HEK293 (cell line): Measurements from ENCODE around the gene ADGRF1.
"Not testable (repeated sequence)": the region's sequence is repeated elsewhere in the genome, so short reads cannot be mapped to it uniquely, and the experiment has no call there.

Source experiments
- CTCF ChIA-PET: fragments of 350-600 bp; formaldehyde crosslinking; extraction: SDS; loops from one replicate; lab custom pipeline; 2021; ENCODE audit warnings: antibody characterized with exemption; lab: Yijun Ruan, JAX
- POLR2A ChIA-PET: fragments of 300-600 bp; formaldehyde crosslinking; extraction: SDS; loops from one replicate; lab custom pipeline; 2020; ENCODE audit warnings: antibody characterized with exemption, inconsistent platforms; lab: Yijun Ruan, JAX
- H3K27ac ChIP-seq: fragments of 200-500 bp; sonication (Bioruptor generic); 2 replicates; pipeline ENCODE4 v1.5.1; 2014; ENCODE audit warnings: low read depth, low read length, control low read depth, inconsistent platforms; ENCODE audit errors: extremely low read depth
- H3K36me3 ChIP-seq, 2 experiments: fragments of 200-500 bp in 1 of 2; sonication (Bioruptor generic) in 1 of 2; 1 replicate in 1 of 2; 2 replicates in 1 of 2; pipeline ENCODE4 v1.5.1; 2014 to 2017; ENCODE audit warnings: inconsistent platforms in 2 of 2, low read length in 2 of 2; ENCODE audit not compliant: control insufficient read depth in 2 of 2, insufficient read depth in 1 of 2
- H3K4me1 ChIP-seq: fragments of 200-500 bp; sonication (Bioruptor generic); 2 replicates; pipeline ENCODE4 v1.5.1; 2014; ENCODE audit warnings: mild to moderate bottlenecking, low read length, inconsistent platforms; ENCODE audit not compliant: control insufficient read depth, insufficient read depth
- H3K4me3 ChIP-seq: 2 replicates; pipeline ENCODE4 v1.5.1; 2011; ENCODE audit warnings: low read depth, mild to moderate bottlenecking, control low read depth, low read length, moderate library complexity
- H3K9me3 ChIP-seq: fragments of 200-500 bp; sonication (Bioruptor generic); 2 replicates; pipeline ENCODE4 v1.5.1; 2014; ENCODE audit warnings: low read depth, low read length, inconsistent platforms; ENCODE audit not compliant: control insufficient read depth, insufficient read depth
- BCL11A ChIP-seq: fragments of 450-650 bp; formaldehyde crosslinking; IDR thresholded peaks from 2 replicates; pipeline ENCODE4 v1.5.1; 2016; ENCODE audit warnings: low read depth, missing biosample characterization, missing genetic modification characterization
- BCL11B ChIP-seq: fragments of 450-650 bp; formaldehyde crosslinking; IDR thresholded peaks from 2 replicates; pipeline ENCODE4 v1.5.1; 2016; ENCODE audit warnings: low read depth, missing biosample characterization, missing genetic modification characterization
- KLF1 ChIP-seq: fragments of 450-650 bp; formaldehyde crosslinking; IDR thresholded peaks from 2 replicates; pipeline ENCODE4 v1.5.1; 2016; ENCODE audit warnings: missing biosample characterization, missing genetic modification characterization
- KLF10 ChIP-seq: fragments of 450-650 bp; IDR thresholded peaks from 2 replicates; pipeline ENCODE4 v1.5.1; 2018; ENCODE audit warnings: missing biosample characterization, mild to moderate bottlenecking, missing genetic modification characterization
- KLF9 ChIP-seq: fragments of 450-650 bp; formaldehyde crosslinking; IDR thresholded peaks from 2 replicates; pipeline ENCODE4 v1.5.1; 2016; ENCODE audit warnings: missing biosample characterization, missing genetic modification characterization, low read depth
- MZF1 ChIP-seq: fragments of 450-650 bp; formaldehyde crosslinking; IDR thresholded peaks from 2 replicates; pipeline ENCODE4 v1.5.1; 2017; ENCODE audit warnings: missing biosample characterization, missing genetic modification characterization, borderline replicate concordance
- SALL2 ChIP-seq: fragments of 450-650 bp; formaldehyde crosslinking; IDR thresholded peaks from 2 replicates; pipeline ENCODE4 v1.5.0; 2017; ENCODE audit warnings: missing biosample characterization, mild to moderate bottlenecking, missing genetic modification characterization, borderline replicate concordance
- ZBTB17 ChIP-seq: fragments of 450-650 bp; formaldehyde crosslinking; IDR thresholded peaks from 2 replicates; pipeline ENCODE4 v1.5.1; 2016; ENCODE audit warnings: missing biosample characterization, missing genetic modification characterization
- ZNF133 ChIP-seq: fragments of 450-650 bp; formaldehyde crosslinking; IDR thresholded peaks from 2 replicates; pipeline ENCODE4 v1.5.1; 2016; ENCODE audit warnings: missing biosample characterization, missing genetic modification characterization
- ZNF146 ChIP-seq: fragments of 450-650 bp; formaldehyde crosslinking; IDR thresholded peaks from 2 replicates; pipeline ENCODE4 v1.5.1; 2016; ENCODE audit warnings: missing biosample characterization, missing genetic modification characterization
- ZNF302 ChIP-seq: fragments of 450-650 bp; formaldehyde crosslinking; IDR thresholded peaks from 2 replicates; pipeline ENCODE4 v1.5.1; 2016; ENCODE audit warnings: missing biosample characterization, missing genetic modification characterization, low read depth
- ZNF366 ChIP-seq: fragments of 450-650 bp; formaldehyde crosslinking; conservative IDR thresholded peaks from 2 replicates; pipeline ENCODE4 v1.5.1; 2016; ENCODE audit warnings: missing biosample characterization, missing genetic modification characterization
- ZNF514 ChIP-seq: fragments of 450-650 bp; formaldehyde crosslinking; IDR thresholded peaks from 2 replicates; pipeline ENCODE4 v1.5.1; 2016; ENCODE audit warnings: missing biosample characterization, missing genetic modification characterization
- ZNF555 ChIP-seq: fragments of 450-650 bp; formaldehyde crosslinking; conservative IDR thresholded peaks from 2 replicates; pipeline ENCODE4 v1.5.1; 2017; ENCODE audit warnings: missing biosample characterization, mild to moderate bottlenecking, missing genetic modification characterization, inconsistent platforms
- ZSCAN16 ChIP-seq: fragments of 450-650 bp; formaldehyde crosslinking; IDR thresholded peaks from 2 replicates; pipeline ENCODE4 v1.5.1; 2016; ENCODE audit warnings: missing biosample characterization, missing genetic modification characterization
- TF ChIP-seq, protein P1 (sequence below): fragments of 450-650 bp; formaldehyde crosslinking; IDR thresholded peaks from 2 replicates; pipeline ENCODE4 v1.5.1; 2016; ENCODE audit warnings: missing biosample characterization, missing genetic modification characterization
- TF ChIP-seq, protein P2 (sequence below): fragments of 450-650 bp; formaldehyde crosslinking; IDR thresholded peaks from 2 replicates; pipeline ENCODE4 v1.5.1; 2016; ENCODE audit warnings: missing biosample characterization, missing genetic modification characterization
- TF ChIP-seq, protein P3 (sequence below): IDR thresholded peaks from 2 replicates; pipeline ENCODE4 v1.6.1; 2011; ENCODE audit warnings: mild to moderate bottlenecking, low read depth, low read length, borderline replicate concordance
- TF ChIP-seq, protein P4 (sequence below): fragments of 450-650 bp; formaldehyde crosslinking; IDR thresholded peaks from 2 replicates; pipeline ENCODE4 v1.5.1; 2016; ENCODE audit warnings: missing biosample characterization, missing genetic modification characterization

Gene ADGRF1

DNA sequence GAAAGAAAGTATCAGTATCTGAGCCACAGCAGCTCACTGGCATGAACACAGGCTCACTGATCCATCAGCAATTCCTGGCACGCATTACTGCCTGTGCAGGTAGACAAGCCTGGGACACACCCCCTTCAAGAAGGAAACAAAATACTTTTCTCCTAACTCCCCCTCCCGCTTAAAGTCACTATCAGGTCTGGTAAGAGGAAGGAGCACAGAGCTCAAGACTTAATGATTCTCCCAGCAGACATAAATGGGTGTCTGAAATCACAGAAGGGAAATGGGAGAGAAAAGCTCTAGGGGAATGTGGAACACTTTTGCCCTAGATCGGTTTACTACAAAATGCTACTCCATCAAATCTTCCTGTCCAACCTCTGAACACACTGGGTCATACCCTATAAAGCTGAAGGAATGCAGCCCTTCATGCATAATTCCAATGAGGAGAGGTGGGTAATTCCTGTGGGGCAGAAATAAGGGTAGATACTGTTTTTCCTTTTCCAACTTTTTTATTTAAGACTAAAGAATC is at the start of gene ADGRF1:
ADGRF1 (minus strand) TSS at position 58 of the 517 bp plus-strand sequence. CDS start 13,271 bp downstream, outside the sequence.
- Histone ChIP-seq H3K4me3 (no peak within 1 kb of the TSS), H3K4me1 (peaks cover 5% of the 10 kb centered on the region; the same call in 1 of the 2 replicates), H3K36me3 (no peaks in the 10 kb centered on the region), H3K27ac (no peak within 1 kb of the TSS), H3K9me3 (no peaks in the 10 kb centered on the region)
- CTCF ChIA-PET = interaction anchor here (1.0 to 4.3 kb wide), 7 partner anchors 9 to 876 kb away, joined by 3 to 31 read pairs (median 7); no protein-coding TSS in a partner anchor
- no peak for TF ChIP-seq KLF10
- TF ChIP-seq KLF9 (tag by site-specific recombination) = 0 out of 2 replicates have a peak, but pooled peaks have one; percentile 41
- peak; percentile 44; the same call in 1 of the 2 replicates for TF ChIP-seq ZBTB17 (tag by site-specific recombination)
- POLR2A ChIA-PET = no interaction called here

DNA sequence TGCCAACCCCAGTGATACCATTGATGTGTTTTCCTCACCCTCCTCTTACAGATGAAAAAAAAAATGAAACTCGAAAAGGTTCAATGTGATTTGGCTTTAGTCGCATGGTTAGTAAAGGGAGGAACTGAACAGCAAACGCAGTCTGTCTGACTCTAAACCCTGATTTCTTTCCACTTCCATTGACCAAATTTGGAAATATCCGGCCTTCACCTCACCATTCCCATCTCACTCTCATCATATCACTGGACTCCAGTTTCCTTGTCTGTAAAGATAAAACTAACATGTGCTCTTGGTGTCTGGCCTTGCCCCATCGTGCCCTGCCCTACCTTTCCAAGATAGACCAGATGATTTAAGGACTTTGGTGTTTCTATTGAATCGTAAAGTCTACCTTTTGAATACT is 48.7 kb upstream of the ADGRF1 start:
- CTCF ChIA-PET = interaction anchor here (0.6 to 11.3 kb wide), 2 partner anchors 217 to 235 kb away, joined by 4 to 230 read pairs; partner anchors contain the start of gene TNFRSF21

DNA sequence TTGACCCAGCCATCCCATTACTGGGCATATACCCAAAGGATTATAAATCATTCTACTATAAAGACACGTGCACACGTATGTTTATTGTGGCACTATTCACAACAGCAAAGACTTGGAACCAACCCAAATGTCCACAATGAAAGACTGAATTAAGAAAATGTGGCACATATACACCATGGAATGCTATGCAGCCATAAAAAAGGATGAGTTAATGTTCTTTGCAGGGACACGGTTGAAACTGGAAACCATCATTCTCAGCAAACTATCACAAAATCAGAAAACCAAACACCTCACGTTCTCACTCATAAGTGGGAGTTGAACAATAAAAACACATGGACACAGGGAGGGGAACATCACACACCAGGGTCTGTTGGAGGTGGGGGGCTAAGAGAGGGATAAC is 47.3 kb upstream of the ADGRF1 start:
- H3K9me3 ChIP-seq, POLR2A ChIA-PET: not testable (repeated sequence)
- TF ChIP-seq, protein P1, sequence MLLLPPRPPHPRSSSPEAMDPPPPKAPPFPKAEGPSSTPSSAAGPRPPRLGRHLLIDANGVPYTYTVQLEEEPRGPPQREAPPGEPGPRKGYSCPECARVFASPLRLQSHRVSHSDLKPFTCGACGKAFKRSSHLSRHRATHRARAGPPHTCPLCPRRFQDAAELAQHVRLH = peak; percentile 78
- TF ChIP-seq ZNF146 (tag by site-specific recombination) = peak; percentile 91
- TF ChIP-seq, all 188 proteins: peak for 2; not testable (repeated sequence) for 186
- H3K36me3 ChIP-seq, H3K27ac ChIP-seq, H3K4me3 ChIP-seq, CTCF ChIA-PET, H3K4me1 ChIP-seq: not testable (repeated sequence)

More for the DNA sequence above, 48.7 kb upstream of the ADGRF1 start:
- POLR2A ChIA-PET = interaction anchor here (0.8 kb wide), 1 partner anchor 387 kb away, joined by 3 read pairs; the partner anchor contains the start of gene CD2AP
- Histone ChIP-seq H3K27ac (no peak overlapping the region), H3K4me3 (no peak overlapping the region), H3K9me3 (no peaks in the 10 kb centered on the region), H3K4me1 (no peaks in the 10 kb centered on the region), H3K36me3 (no peaks in the 10 kb centered on the region)
- TF ChIP-seq, protein P2, sequence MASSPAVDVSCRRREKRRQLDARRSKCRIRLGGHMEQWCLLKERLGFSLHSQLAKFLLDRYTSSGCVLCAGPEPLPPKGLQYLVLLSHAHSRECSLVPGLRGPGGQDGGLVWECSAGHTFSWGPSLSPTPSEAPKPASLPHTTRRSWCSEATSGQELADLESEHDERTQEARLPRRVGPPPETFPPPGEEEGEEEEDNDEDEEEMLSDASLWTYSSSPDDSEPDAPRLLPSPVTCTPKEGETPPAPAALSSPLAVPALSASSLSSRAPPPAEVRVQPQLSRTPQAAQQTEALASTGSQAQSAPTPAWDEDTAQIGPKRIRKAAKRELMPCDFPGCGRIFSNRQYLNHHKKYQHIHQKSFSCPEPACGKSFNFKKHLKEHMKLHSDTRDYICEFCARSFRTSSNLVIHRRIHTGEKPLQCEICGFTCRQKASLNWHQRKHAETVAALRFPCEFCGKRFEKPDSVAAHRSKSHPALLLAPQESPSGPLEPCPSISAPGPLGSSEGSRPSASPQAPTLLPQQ (tag by site-specific recombination) = no peak
- TF ChIP-seq ZNF133 (tag by site-specific recombination) (no peak), BCL11B (tag by site-specific recombination) (no peak), SALL2 (no peak), KLF1 (no peak), MZF1 (no peak), ZNF555 (tag by site-specific recombination) (no peak), ZNF514 (tag by site-specific recombination) (no peak), ZNF302 (tag by site-specific recombination) (no peak), ZNF366 (tag by site-specific recombination) (no peak), ZSCAN16 (tag by site-specific recombination) (no peak), BCL11A (tag by site-specific recombination) (no peak)
- TF ChIP-seq, protein P3, sequence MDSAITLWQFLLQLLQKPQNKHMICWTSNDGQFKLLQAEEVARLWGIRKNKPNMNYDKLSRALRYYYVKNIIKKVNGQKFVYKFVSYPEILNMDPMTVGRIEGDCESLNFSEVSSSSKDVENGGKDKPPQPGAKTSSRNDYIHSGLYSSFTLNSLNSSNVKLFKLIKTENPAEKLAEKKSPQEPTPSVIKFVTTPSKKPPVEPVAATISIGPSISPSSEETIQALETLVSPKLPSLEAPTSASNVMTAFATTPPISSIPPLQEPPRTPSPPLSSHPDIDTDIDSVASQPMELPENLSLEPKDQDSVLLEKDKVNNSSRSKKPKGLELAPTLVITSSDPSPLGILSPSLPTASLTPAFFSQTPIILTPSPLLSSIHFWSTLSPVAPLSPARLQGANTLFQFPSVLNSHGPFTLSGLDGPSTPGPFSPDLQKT = no peak
- TF ChIP-seq, protein P4, sequence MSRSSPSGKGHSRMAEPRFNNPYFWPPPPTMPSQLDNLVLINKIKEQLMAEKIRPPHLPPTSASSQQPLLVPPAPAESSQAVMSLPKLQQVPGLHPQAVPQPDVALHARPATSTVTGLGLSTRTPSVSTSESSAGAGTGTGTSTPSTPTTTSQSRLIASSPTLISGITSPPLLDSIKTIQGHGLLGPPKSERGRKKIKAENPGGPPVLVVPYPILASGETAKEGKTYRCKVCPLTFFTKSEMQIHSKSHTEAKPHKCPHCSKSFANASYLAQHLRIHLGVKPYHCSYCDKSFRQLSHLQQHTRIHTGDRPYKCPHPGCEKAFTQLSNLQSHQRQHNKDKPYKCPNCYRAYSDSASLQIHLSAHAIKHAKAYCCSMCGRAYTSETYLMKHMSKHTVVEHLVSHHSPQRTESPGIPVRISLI (tag by site-specific recombination) = no peak
